Duodenal mucosa (tissue), 2 donors: ENCODE results near the gene GABBR2.

Experiments
- H3K27ac ChIP-seq: one replicate; pipeline ENCODE4 v1.7.0; 2013; ENCODE audit warnings: low read depth, low read length
- H3K27me3 ChIP-seq, 2 donors: one replicate each; pipeline ENCODE4 v1.7.0; 2013; ENCODE audit warnings: low read length in 2 of 2, control low read depth in 1 of 2; ENCODE audit not compliant: insufficient read depth in 2 of 2, control insufficient read depth in 1 of 2
- H3K36me3 ChIP-seq, 2 donors: one replicate each; pipeline ENCODE4 v1.7.0; 2013; ENCODE audit warnings: low read length in 2 of 2, control low read depth in 1 of 2; ENCODE audit not compliant: insufficient read depth in 2 of 2, control insufficient read depth in 1 of 2
- H3K4me1 ChIP-seq, 2 donors: one replicate each; pipeline ENCODE4 v1.7.0; 2013; ENCODE audit warnings: low read length in 2 of 2, control low read depth in 1 of 2; ENCODE audit not compliant: insufficient read depth in 2 of 2, control insufficient read depth in 1 of 2
- H3K4me3 ChIP-seq, 2 donors: one replicate each; pipeline ENCODE4 v1.7.0; 2013; ENCODE audit warnings: low read length in 2 of 2, low read depth in 1 of 2
- H3K9ac ChIP-seq, 2 donors: one replicate each; pipeline ENCODE4 v1.7.0; 2013; ENCODE audit warnings: low read length in 2 of 2, low read depth in 1 of 2
- H3K9me3 ChIP-seq, 2 donors: one replicate each; pipeline ENCODE4 v1.7.0; 2013; ENCODE audit warnings: low read length in 2 of 2, control low read depth in 1 of 2; ENCODE audit not compliant: control insufficient read depth in 1 of 2

GABBR2 gene

DNA sequence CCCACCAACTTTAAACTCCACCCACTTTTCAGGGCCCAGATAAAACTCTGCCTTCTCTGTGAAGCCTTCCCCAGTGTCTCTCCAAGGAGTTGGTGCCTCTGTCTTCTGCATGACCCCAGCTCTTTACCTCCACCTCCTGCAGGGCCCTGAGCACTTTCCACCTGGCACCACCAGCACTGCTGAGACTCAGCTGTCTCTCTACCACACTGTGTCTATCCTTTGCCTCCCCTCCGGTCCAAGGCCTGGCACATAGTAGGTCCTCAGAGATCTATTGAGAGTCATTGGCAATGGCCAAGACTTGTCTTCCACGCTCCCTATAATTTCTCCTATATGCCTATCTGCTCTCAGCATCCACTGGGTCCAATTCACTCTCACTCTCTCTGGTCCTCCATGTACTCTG is 12.9 kb upstream of the GABBR2 start:
- Histone ChIP-seq H3K9ac (no peak overlapping the region), H3K4me1 (no peaks in the 10 kb centered on the region), H3K27ac (no peak overlapping the region), H3K36me3 (no peaks in the 10 kb centered on the region), H3K9me3 (no peaks in the 10 kb centered on the region), H3K4me3 (no peak overlapping the region), H3K27me3 (peaks cover 4 to 5% of the 10 kb centered on the region in 2 donors)

DNA sequence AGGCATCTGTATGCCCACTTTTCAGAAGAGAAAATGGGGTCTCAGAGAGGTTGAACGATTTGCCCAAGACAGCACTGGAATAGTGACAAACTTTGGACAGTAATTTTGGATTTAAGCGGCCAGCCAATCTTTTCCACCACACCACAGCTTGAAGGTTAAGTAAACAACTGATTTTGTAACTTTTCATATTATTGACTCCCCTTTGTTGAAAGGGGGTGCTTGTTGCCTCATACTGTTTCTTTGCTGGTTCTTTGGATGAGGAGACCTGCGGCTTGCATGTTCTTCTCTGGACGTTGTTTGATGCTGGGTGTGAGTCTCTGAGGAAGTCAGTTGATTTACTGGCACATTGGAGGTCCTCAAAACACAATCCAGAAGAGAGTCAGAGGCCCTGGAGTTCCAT is 11.7 kb upstream of the GABBR2 start:
- Histone ChIP-seq H3K9ac (no peak overlapping the region), H3K27me3 (peaks cover 2 to 9% of the 10 kb centered on the region in 2 donors), H3K4me3 (no peak overlapping the region), H3K4me1 (no peaks in the 10 kb centered on the region), H3K36me3 (no peaks in the 10 kb centered on the region), H3K27ac (no peak overlapping the region), H3K9me3 (no peaks in the 10 kb centered on the region)

GRCh38 chr9:98719055-98719454 is 10.3 kb upstream of the GABBR2 start:
- Histone ChIP-seq H3K9ac (no peak overlapping the region), H3K4me3 (no peak overlapping the region), H3K27ac (no peak overlapping the region), H3K36me3 (no peaks in the 10 kb centered on the region), H3K27me3 (peaks cover 6 to 7% of the 10 kb centered on the region in 2 donors), H3K9me3 (no peaks in the 10 kb centered on the region), H3K4me1 (no peaks in the 10 kb centered on the region)

GRCh38 chr9:98714833-98715232 is 6.1 kb upstream of the GABBR2 start:
- Histone ChIP-seq H3K27me3 (peaks cover 20 to 26% of the 10 kb centered on the region in 2 donors), H3K9me3 (no peaks in the 10 kb centered on the region), H3K9ac (no peak overlapping the region), H3K4me3 (no peak overlapping the region), H3K27ac (no peak overlapping the region), H3K4me1 (no peaks in the 10 kb centered on the region), H3K36me3 (no peaks in the 10 kb centered on the region)

DNA sequence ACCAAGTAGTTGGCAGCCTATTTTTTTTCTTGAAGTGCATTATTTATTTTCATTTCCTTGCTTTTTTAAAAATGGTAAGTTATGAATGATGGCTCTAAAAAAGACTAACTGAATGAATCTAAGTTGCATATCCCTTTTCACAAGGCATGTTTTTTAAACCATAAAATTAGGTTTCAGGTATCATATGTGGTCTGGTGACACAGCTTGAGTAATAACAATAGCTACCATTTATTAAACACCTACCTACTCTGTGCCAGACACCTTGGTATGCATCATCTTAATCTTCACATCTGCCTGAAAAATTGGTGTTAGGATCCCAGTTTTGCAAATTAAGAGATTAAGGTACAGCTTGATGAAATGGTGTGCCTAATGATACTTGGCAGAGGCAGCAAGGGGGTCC is 4.3 kb upstream of the GABBR2 start:
- Histone ChIP-seq H3K4me3 (no peak overlapping the region), H3K27me3 (peaks cover 32% of the 10 kb centered on the region in 2 donors), H3K9ac (no peak overlapping the region), H3K9me3 (no peaks in the 10 kb centered on the region), H3K27ac (no peak overlapping the region), H3K36me3 (no peaks in the 10 kb centered on the region), H3K4me1 (no peaks in the 10 kb centered on the region)

DNA sequence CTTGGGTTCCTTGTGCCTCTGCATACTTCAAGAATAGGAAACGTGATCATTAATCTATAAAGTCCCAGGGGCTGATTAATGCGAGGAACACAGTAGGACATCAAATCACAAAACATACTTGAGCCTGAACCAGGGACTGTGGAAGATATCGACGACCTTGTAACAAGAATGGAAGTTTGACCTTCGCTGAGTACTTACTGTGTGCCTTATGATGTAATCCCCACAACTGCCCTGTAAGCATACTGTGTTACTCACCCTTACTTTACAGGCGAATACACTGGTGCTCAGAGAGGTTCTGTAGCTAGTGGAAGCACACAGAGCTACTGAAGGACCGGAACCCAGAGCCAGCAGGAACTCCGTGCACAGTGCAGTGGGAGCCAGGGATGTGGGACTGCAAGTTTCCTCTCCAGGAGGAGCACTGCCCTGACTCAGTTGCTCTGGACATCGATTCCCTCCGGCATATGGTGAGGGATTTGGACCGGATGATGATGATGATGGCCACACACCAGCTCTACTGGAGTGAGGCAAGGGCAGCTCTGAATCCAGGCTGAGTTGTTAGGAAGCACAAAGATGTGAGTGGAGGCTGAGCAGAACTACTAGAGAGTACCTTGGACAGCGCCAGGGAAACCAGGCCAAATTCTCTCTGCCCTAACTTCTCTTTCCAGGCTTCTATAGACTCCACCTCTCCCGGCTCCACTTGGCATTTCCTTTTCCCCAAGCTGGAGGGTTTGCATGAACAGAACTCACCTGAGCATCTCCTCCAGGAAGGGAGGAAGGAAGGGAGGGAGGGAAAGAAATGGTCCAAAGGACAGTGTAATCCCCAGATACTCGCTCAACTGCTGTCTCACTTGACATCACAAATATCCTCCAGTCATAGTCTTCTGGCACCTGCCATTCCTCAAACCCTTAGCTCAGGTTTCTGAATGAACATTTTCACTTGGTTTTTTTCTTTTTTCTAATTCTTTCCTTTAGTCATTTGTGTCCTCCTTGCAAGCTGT is 1.5 kb upstream of the GABBR2 start:
- Histone ChIP-seq H3K27me3 (peaks cover 50 to 53% of the 10 kb centered on the region in 2 donors), H3K9ac (no peak overlapping the region), H3K9me3 (no peaks in the 10 kb centered on the region), H3K4me1 (no peaks in the 10 kb centered on the region), H3K36me3 (no peaks in the 10 kb centered on the region), H3K4me3 (no peak overlapping the region), H3K27ac (no peak overlapping the region)

DNA sequence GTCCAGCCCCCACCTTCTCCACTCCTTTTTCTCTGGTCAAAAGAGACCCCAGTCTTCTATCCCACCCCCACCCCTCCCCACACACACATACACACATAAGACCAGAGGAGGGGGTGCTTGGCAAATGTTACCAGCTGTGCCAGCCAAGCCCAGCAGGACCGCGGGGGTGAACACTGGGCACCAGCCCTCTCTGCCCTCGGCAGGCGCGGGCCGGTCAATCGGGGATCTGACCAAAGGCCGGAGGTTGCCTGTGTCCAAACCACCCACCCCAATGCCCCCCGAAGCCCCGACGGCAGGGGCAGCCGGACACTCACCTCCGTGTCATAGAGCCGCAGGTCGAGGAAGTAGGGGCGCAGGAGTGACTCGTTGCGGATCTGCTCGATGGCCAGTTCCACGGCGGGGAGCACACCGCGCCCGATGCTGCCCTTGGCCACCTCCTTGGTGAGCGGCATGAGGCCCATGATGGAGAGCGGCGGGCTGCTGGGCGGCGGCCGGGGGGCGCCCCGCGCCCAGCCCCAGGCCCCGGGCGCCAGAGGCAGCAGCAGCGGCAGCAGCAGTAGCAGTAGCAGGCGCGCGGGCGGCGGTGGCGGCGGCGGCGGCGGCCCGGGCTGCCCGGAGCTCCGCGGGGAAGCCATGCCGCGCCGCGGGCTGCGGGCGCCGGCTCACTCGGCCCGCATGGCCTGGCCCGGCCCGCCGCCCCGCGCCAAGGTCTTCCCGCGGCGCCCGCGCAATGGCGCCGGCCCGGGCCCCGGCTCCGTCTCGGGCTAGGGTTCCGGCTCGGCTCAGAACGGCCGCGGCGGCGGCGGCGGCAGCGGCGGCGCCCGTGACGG is 417 bp downstream of the GABBR2 start:
- no peak overlapping the region for H3K9ac ChIP-seq

DNA sequence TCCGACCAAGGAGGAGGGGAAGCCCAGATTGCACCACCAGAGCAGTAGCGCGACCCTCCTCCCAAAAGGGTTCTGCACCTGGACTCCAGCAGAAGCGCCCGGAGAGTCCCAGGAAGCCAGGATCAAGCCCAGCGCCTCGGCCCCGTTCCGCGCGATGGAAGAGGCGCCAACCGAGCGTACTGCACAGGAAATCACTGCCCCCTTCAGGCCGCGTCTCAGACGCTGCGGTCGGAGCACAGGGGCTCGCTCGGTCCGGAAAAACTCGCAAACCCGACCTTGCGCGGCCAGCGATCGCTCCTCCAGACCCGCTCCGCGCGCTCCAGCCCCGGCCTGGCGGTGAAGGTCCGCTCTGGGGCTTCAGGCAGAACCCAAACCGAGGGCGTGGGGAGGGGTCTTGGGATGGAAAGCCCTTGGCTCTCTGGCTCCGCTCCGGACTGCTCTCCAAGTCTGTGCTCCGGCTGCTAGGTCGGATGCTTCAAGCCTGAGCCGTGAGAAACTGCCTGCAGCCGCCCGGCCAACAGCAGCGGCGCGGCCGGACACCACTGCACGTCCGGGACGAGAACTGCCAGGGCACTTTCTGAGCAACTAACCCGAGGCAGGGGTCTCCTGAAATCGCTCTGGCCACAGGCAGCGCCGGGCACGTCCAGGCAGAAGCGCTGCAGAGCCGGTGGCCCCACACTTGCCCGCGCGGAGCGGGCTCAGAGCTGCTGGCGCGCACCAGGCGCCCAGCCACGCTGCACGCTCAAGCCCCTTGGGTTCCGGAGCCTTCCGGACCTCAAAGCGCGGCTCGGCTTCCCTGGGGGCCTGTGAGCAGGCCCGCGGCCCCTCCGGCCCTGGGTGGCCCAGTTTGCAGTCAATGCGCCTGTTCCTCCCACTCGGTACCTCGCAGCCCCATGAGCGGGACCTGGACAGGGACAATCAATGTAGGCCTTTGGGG is 1.3 kb downstream of the GABBR2 start:
- no peak overlapping the region for H3K27ac ChIP-seq
- H3K9ac ChIP-seq, result no peak overlapping the region
- H3K9me3 ChIP-seq, result no peaks in the 10 kb centered on the region
- H3K4me1 ChIP-seq, result peaks cover 0 to under 1% of the 10 kb centered on the region in 2 donors
- H3K27me3 ChIP-seq, result peaks cover 48 to 57% of the 10 kb centered on the region in 2 donors
- H3K4me3 ChIP-seq, result no peak overlapping the region
- no peaks in the 10 kb centered on the region for H3K36me3 ChIP-seq

More for the DNA sequence above, 417 bp downstream of the GABBR2 start:
- Histone ChIP-seq H3K9me3 (no peaks in the 10 kb centered on the region), H3K27me3 (peaks cover 48 to 54% of the 10 kb centered on the region in 2 donors), H3K4me1 (no peaks in the 10 kb centered on the region), H3K4me3 (no peak overlapping the region), H3K36me3 (no peaks in the 10 kb centered on the region), H3K27ac (no peak overlapping the region)

GRCh38 chr9:98706651-98707165 is 2.0 kb downstream of the GABBR2 start:
- Histone ChIP-seq H3K36me3 (no peaks in the 10 kb centered on the region), H3K4me1 (peaks cover 0 to 7% of the 10 kb centered on the region in 2 donors), H3K4me3 (no peak overlapping the region), H3K9me3 (no peaks in the 10 kb centered on the region), H3K27ac (no peak overlapping the region), H3K9ac (no peak overlapping the region), H3K27me3 (peaks cover 50 to 51% of the 10 kb centered on the region in 2 donors)
